Measurements from ENCODE around the gene ZNF37A.
"Not testable (repeated sequence)": the region's sequence is repeated elsewhere in the genome, so short reads cannot be mapped to it uniquely, and the experiment has no call there.

Gene ZNF37A

GRCh38 chr10:38094158-38094926 is at the start of gene ZNF37A:
Gene ZNF37A (plus strand): TSS chr10:38094337. CDS start chr10:38096618, 2,281 bp downstream.
- DNase-seq (ENCODE audit: low spot score), result peak; percentile 91

- DNase-seq (ENCODE audit: low spot score), result no peak
These were observed 49.0 kb upstream of the ZNF37A start for GRCh38 chr10:38045129-38045528.

GRCh38 chr10:38047666-38048065 is 46.5 kb upstream of the ZNF37A start:
- no peak for DNase-seq (ENCODE audit: low spot score)

GRCh38 chr10:38050212-38050611 is 43.9 kb upstream of the ZNF37A start:
- DNase-seq (ENCODE audit: low spot score), result no peak

- DNase-seq (ENCODE audit: low spot score), result peak; percentile 21
These were observed 39.8 kb upstream of the ZNF37A start for GRCh38 chr10:38054361-38054797.

- not testable (repeated sequence) for DNase-seq (ENCODE audit: low spot score)
These were observed 38.8 kb upstream of the ZNF37A start for GRCh38 chr10:38055274-38055894.

GRCh38 chr10:38069663-38070062 is 24.5 kb upstream of the ZNF37A start:
- peak; percentile 63 for DNase-seq (ENCODE audit: low spot score)

- DNase-seq (ENCODE audit: low spot score), result no peak
These were observed 23.6 kb upstream of the ZNF37A start for GRCh38 chr10:38070501-38070900.

GRCh38 chr10:38072552-38072951 is 21.6 kb upstream of the ZNF37A start:
- DNase-seq (ENCODE audit: low spot score), result no peak

GRCh38 chr10:38076687-38077086 is 17.4 kb upstream of the ZNF37A start:
- DNase-seq (ENCODE audit: low spot score), result no peak

- DNase-seq (ENCODE audit: low spot score), result not testable (repeated sequence)
These were observed 819 bp upstream of the ZNF37A start for GRCh38 chr10:38093318-38093717.

GRCh38 chr10:38093816-38094157 is 350 bp upstream of the ZNF37A start:
- DNase-seq (ENCODE audit: low spot score), result no peak

GRCh38 chr10:38094927-38095574 is 914 bp downstream of the ZNF37A start:
- DNase-seq (ENCODE audit: low spot score), result no peak

GRCh38 chr10:38102880-38103279 is 8.7 kb downstream of the ZNF37A start:
- DNase-seq (ENCODE audit: low spot score), result no peak

- DNase-seq (ENCODE audit: low spot score), result no peak
These were observed 9.6 kb downstream of the ZNF37A start for GRCh38 chr10:38103756-38104155.

- DNase-seq (ENCODE audit: low spot score), result no peak
These were observed 18.0 kb downstream of the ZNF37A start for GRCh38 chr10:38112159-38112558.

GRCh38 chr10:38118072-38118807 is 24.1 kb downstream of the ZNF37A start:
- DNase-seq (ENCODE audit: low spot score), result no peak

- no peak for DNase-seq (ENCODE audit: low spot score)
These were observed 24.9 kb downstream of the ZNF37A start for GRCh38 chr10:38119038-38119437.

GRCh38 chr10:38127812-38128211 is 33.7 kb downstream of the ZNF37A start:
- no peak for DNase-seq (ENCODE audit: low spot score)

GRCh38 chr10:38143587-38143986 is 49.5 kb downstream of the ZNF37A start:
- no peak for DNase-seq (ENCODE audit: low spot score)

GRCh38 chr10:38146579-38147333 is 52.6 kb downstream of the ZNF37A start:
- no peak for DNase-seq (ENCODE audit: low spot score)

- no peak for DNase-seq (ENCODE audit: low spot score)
These were observed 53.5 kb downstream of the ZNF37A start for GRCh38 chr10:38147686-38148085.

Measured in GM03348 (cell line).